ENCODE results near the gene PTPRM.

PTPRM gene

GRCh38 chr18:7754725-7755181 is 187.6 kb downstream of the PTPRM start:
- no peak for DNase-seq (ENCODE audit: low read depth in 2 of 2)

GRCh38 chr18:7755753-7756475 is 188.8 kb downstream of the PTPRM start:
- no peak for DNase-seq (ENCODE audit: low read depth in 2 of 2)

GRCh38 chr18:7757175-7757574 is 190.1 kb downstream of the PTPRM start:
- DNase-seq (ENCODE audit: low read depth in 2 of 2), result no peak

GRCh38 chr18:7758764-7759163 is 191.6 kb downstream of the PTPRM start:
- DNase-seq (ENCODE audit: low read depth in 2 of 2), result no peak

GRCh38 chr18:7760967-7761948 is 194.1 kb downstream of the PTPRM start:
- no peak for DNase-seq (ENCODE audit: low read depth in 2 of 2)

- DNase-seq (ENCODE audit: low read depth in 2 of 2), result no peak
Observed at GRCh38 chr18:7764405-7764804, 197.3 kb downstream of the PTPRM start.

GRCh38 chr18:7766346-7766745 is 199.2 kb downstream of the PTPRM start:
- DNase-seq (ENCODE audit: low read depth in 2 of 2), result no peak

- DNase-seq (ENCODE audit: low read depth in 2 of 2), result no peak
Observed at GRCh38 chr18:7766817-7767216, 199.7 kb downstream of the PTPRM start.

GRCh38 chr18:7770908-7771307 is 203.8 kb downstream of the PTPRM start:
- no peak for DNase-seq (ENCODE audit: low read depth in 2 of 2)

GRCh38 chr18:7772510-7772888 is 205.4 kb downstream of the PTPRM start:
- no peak for DNase-seq (ENCODE audit: low read depth in 2 of 2)

- DNase-seq (ENCODE audit: low read depth in 2 of 2), result no peak
Observed at GRCh38 chr18:7772951-7773350, 205.8 kb downstream of the PTPRM start.

GRCh38 chr18:7775128-7775527 is 208.0 kb downstream of the PTPRM start:
- DNase-seq (ENCODE audit: low read depth in 2 of 2), result no peak

- DNase-seq (ENCODE audit: low read depth in 2 of 2), result no peak
Observed at GRCh38 chr18:7775843-7776242, 208.7 kb downstream of the PTPRM start.

GRCh38 chr18:7778181-7778580 is 211.1 kb downstream of the PTPRM start:
- no peak for DNase-seq (ENCODE audit: low read depth in 2 of 2)

- no peak for DNase-seq (ENCODE audit: low read depth in 2 of 2)
Observed at GRCh38 chr18:7779211-7779610, 212.1 kb downstream of the PTPRM start.

- no peak for DNase-seq (ENCODE audit: low read depth in 2 of 2)
Observed at GRCh38 chr18:7784171-7784570, 217.1 kb downstream of the PTPRM start.

GRCh38 chr18:7786569-7786968 is 219.5 kb downstream of the PTPRM start:
- DNase-seq (ENCODE audit: low read depth in 2 of 2), result no peak

- no peak for DNase-seq (ENCODE audit: low read depth in 2 of 2)
Observed at GRCh38 chr18:7787339-7787738, 220.2 kb downstream of the PTPRM start.

- no peak for DNase-seq (ENCODE audit: low read depth in 2 of 2)
Observed at GRCh38 chr18:7789856-7790552, 222.9 kb downstream of the PTPRM start.

- DNase-seq (ENCODE audit: low read depth in 2 of 2), result no peak
Observed at GRCh38 chr18:7793100-7793499, 226.0 kb downstream of the PTPRM start.

GRCh38 chr18:7803956-7804469 is 236.9 kb downstream of the PTPRM start:
- DNase-seq (ENCODE audit: low read depth in 2 of 2), result no peak

- no peak for DNase-seq (ENCODE audit: low read depth in 2 of 2)
Observed at GRCh38 chr18:7805096-7805495, 238.0 kb downstream of the PTPRM start.

Measured in stimulated activated CD8-positive, alpha-beta memory T cell treated with anti-CD3 and anti-CD28 coated beads, Interleukin-15, amount 100 ng/mL, for 48 hours (primary cell).